Measurements from ENCODE around the gene RNU1-1.
A peak's percentile ranks its signal among the peaks of the same experiment; 100 is the strongest.
"Not testable (repeated sequence)": the region's sequence is repeated elsewhere in the genome, so short reads cannot be mapped to it uniquely, and the experiment has no call there.

Gene RNU1-1

DNA sequence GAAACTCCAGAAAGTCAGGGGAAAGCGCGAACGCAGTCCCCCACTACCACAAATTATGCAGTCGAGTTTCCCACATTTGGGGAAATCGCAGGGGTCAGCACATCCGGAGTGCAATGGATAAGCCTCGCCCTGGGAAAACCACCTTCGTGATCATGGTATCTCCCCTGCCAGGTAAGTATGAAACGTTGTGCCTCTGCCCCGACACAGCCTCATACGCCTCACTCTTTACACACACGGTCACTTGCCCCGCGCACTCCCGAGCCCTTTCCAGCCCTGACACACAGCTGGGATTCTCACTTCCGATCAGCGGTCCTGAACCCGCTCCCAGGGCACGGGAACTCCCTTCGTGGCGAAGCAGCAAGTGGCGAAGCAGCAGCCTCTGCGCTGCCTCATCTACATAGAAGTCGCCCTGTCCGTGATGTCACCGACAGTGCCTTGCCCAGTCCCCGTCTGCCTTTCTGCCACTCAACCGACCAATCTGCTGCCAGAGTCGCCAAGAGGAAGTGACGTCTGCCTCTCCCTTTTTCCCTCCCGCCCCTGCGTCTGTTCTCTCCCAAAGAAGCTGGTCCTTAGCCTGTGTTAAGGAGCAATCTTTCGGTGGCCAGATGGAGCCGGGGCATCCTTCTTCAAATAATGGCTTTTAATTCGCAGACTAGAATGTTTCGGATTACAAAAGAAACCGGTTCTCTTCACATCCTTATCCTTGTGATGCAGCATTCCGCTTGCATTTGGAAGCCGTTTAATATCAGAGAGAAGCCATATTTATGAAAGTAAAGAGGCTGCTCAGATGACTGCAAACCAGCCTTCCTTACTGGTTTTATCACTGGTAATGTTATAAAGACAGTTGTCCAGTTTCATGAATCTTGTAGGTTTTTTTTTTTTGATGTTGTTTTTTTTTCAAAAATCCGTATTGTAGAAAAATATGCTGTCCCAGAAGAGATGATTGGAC lies at the start of gene RNU1-1:
RNU1-1 (minus strand) TSS at position 179 of the 949 bp plus-strand sequence.
- peak; percentile 95 for DNase-seq

DNA sequence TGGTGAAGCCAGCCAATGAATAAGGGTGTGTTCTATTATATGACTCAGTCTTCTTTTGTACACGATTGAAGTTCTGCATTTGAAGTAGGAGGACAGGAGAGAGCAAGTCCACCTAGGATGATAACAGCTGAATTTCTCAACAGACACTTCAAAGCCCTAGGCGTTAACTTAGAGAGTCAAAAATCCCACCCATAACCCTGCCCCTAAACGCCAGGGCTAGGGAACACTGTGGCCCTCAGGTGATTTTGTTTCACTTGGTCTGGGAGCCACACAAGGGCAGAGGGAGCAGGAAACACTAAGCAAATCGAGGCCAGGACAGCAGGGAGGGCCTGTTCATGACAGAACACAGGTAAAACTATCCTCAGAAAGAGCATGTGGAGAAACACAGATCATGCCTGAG lies 47.0 kb upstream of the RNU1-1 start:
- not testable (repeated sequence) for DNase-seq

DNA sequence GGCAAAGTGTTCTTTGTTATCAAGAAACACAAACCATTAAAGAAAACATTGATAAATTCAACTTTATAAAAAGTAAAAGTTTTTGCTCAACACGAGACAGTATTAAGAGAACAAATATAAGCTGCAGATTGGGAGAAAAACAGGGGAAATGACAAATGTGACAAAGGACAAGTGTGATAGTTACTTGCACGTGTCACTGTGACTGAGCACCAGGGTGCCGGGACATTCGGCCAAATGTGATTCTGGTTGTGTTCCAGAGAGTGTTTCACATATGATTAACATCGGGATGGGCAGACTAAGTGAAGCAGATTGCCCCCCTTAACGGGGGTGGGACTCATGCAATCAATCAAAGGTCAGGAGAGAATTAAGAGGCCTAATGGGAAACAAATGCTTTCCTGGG lies 46.4 kb upstream of the RNU1-1 start:
- not testable (repeated sequence) for DNase-seq

DNA sequence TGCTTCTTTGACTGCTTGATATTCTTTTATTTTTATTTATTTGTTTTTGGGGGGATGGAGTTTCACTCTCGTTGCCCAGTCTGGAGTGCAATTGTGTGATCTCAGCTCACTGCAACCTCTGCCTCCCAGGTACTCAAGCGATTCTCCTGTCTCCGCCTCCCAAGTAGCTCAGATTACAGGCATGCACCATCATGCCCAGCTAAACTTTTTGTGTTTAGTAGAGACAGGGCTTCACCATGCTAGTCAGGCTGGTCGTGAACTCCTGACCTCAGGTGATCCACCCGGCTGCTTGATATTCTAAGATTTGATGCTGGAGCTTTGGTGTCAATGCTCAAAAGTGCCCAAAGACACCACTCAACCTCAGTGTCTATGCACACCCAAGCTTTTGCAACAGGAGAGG lies 45.6 kb upstream of the RNU1-1 start:
- not testable (repeated sequence) for DNase-seq

DNA sequence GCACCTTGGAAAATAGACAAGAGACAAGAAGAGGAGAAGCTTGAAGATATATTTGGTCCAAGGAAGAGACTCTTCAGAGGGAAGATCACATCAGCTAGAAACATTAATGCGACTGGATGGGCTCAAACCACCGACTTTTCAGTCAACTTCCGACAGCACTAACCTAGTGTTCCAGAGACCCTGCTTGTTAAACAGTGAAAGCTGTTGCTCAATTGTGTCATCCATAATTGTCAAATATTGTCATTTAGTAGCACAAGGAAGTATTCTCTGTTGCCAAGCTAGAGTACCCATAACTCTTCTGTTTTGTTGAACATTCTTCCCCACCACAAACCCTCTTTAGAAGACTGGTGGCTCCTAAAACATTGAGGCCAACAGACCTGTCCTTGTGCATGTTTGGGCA lies 42.9 kb upstream of the RNU1-1 start:
- DNase-seq: not testable (repeated sequence)

DNA sequence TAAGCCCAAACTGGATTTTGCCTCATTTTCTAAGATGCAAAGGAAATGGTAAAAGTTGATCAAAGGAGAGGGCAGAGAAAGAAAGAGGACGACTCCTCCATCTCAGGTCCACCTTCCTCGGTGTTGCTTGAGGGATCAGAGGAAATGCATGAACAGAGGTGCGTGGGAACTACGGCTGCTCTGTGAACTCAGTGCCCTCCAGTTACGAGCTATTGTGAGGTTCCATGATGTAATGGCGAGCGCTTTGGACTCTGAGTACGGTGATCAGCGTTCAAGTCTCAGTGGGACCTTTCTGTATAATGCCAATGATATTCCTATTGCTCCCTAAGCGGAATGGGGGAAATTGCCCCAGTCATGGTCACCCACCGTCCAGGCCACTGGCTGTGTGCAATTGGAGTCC lies 39.2 kb upstream of the RNU1-1 start:
- not testable (repeated sequence) for DNase-seq

DNA sequence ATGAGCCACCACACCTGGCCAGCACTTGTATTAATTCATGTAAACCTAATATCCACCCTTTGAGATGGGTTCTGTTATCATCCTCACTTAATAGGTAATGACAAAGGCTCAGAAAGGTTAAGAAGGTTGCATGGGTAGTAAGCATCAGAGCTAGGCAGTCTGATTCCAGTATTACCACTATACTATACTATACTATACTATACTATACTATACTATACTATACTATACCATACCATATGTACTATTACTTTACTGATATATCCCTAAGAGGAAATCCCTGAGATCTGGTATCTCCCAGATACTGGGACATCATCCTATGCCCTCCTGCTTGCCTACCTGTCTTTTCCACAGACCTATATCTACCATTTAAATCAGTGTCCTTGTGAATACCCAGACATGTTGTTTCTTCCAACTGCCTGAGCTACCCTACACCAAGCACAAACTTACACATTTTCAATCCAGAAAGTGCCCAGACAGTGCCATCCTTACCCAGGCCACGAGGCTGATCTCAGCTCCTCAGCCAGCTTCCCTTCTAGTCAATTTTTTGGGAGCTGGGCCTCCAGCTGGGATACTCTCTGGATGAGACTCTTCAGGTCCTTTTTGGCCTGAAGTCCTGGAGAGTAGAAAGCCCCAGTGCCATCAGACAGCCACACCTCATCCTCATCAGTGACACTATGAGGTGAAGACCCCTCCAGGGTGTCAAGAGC lies 36.3 kb upstream of the RNU1-1 start:
- DNase-seq: not testable (repeated sequence)

DNA sequence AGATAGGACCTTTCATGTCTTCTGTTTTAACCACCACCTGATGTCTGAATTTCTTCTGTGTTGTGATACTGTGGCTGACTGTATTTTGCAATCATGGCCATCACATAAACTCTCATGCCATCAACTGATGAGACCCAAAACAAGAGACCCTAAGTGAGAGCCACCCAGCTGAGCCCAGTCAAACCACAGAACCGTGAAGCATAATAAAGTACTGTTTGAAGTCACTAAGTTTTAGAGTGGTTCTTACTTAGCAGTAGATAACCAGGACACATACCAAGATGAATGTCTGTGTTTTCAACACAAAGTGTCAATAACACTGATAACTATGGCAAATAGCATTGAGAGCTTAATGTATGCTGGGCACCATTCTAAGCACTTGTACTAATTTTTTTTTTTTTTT lies 35.5 kb upstream of the RNU1-1 start:
- DNase-seq: not testable (repeated sequence)

DNA sequence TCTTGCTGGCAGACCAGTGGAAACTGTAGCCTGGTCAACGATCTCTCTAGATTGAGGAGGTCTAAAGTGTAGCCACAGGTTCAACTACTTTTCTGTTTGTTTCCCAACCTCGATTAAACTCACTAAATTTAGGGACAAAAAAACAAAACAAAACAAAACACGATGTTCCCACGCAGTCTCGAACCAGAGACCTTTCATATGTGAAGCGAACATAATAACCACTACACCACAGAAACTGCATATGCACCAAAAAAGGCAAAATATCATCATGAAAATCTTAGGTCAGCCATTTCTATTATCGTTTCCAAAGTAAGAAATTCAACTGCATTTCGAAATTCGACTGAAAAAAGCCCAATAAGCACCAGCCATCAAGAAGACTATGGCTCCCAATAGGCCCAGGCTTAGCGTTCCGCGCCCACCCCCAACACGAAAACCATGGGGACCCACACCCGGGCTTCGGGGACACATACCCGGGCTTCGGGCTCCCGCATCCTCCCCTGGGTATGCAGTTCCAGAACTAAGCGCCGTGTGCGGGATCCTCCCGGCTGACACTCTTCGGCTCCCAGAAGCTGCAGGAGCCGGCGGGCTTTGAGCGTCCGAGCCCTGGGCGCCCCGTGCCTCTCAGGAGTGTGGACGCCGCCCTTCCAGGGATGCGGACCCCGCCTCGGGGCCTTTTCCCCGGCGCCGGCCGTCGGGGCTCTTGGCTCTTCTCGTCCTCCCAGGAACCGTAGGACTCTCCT lies 33.6 kb upstream of the RNU1-1 start:
- DNase-seq: not testable (repeated sequence)

DNA sequence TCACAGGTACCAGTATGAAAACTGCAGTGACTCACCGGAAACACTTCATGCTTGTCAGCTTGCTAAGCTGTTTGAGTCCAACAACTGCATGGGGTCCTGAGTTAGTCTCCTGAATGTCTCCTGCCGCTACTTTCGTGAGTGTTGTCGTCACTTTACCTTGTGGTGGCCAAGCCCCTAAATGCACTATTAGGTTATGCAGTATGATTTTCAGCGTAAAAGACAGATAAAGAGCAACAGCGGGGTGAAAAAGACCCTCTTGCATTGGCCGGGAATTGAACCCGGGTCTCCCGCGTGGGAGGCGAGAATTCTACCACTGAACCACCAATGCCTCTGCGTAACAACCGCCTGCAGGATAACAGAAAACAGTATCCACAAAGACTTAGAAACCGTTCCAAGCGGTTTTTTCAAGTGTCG lies 31.6 kb upstream of the RNU1-1 start:
- peak; percentile 69 for DNase-seq

DNA sequence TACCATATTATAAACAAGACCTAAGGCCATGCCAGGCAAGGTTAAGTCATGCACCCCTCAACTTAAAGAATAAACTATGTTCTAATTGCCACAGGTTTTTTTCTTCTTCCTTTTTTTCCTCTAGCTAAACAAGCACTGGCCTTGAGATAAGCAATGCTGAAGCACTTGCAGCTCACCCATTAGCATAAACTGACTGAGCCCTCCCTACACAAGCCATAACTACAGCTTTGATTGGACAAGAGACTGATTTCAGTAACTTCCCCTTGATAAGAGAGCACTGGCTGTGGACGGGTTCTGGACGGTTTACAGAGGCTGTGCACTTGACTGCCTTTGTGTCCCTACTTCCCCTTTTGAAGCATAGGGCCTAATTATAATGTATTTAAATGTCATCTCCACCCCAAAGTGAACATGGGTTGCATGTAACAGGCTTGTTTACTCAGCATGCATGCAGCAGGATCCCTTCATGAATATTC lies 26.4 kb upstream of the RNU1-1 start:
- not testable (repeated sequence) for DNase-seq

DNA sequence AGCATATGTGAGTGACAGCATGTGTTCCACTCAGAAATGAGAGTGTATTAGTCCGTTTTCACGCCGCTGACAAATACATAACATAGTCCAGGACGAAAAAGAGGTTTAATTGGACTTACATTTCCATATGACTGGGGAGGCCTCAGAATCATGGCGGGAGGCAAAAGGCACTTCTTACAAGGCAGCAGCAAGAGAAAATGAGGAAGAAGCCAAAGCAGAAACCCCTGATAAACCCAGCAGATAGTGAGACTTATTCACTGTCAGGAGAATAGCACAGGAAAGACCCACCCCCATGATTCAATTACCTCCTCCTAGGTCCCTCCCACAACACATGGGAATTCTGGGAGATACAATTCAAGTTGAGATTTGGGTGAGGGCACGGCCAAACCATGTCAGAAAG lies 23.4 kb upstream of the RNU1-1 start:
- not testable (repeated sequence) for DNase-seq

DNA sequence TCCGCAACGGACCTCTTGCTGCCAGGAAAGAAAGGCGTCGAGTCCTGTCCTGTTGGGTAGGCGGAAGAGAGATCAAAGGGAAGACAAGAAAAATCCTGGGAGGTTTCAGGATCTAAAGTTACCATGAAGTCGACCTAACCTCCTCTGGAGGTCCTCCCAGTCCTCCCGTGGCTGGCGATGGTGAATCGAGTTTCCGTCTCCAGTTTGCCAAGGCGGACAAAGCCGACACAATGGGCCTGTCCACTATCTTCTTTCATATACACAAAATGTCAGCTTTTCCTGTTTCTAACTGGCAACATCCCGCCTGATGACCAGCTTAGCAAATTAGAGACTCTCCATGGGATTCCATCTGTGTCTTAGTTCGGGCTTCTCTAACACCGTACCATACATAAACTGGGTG lies 22.7 kb upstream of the RNU1-1 start:
- not testable (repeated sequence) for DNase-seq

DNA sequence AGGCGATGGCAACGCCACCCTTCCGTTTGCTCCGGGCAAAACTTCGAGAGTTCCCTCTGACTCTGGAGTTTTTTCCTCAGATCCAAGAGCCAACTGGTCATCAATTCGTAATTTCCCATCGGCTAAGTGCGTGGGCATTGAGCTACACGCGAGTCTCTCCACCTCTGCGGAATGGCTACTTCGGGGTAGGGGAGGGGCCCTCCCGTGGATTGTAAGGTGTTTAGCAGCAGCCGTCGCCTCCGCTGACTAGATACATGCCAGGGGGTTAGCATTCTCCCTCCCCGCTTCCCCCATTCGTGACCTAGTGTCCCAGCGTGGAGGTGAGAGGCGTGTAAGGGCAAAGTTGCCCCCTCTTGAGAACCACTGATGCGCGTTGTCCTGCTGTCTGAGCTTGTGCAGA lies 21.8 kb upstream of the RNU1-1 start:
- DNase-seq: not testable (repeated sequence)

DNA sequence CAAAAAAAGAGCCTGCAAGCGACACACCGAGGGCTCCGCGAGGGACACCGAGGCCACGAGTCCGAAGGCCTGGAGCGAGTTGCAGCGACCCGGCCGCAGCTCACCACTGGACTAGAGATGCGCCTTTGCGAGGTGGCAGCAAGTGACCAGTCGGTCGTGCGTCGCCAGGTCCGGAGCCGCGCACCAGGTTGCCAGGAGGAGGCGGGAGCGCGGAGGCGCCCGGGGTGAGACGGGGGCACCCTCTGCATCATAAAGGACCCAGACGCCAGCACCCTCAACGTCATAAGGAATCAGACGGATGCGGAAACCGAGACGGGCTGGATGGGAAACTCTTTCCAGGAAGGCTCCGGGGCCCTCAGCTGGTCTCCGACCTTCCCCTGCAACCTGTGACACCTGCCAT lies 21.4 kb upstream of the RNU1-1 start:
- not testable (repeated sequence) for DNase-seq

DNA sequence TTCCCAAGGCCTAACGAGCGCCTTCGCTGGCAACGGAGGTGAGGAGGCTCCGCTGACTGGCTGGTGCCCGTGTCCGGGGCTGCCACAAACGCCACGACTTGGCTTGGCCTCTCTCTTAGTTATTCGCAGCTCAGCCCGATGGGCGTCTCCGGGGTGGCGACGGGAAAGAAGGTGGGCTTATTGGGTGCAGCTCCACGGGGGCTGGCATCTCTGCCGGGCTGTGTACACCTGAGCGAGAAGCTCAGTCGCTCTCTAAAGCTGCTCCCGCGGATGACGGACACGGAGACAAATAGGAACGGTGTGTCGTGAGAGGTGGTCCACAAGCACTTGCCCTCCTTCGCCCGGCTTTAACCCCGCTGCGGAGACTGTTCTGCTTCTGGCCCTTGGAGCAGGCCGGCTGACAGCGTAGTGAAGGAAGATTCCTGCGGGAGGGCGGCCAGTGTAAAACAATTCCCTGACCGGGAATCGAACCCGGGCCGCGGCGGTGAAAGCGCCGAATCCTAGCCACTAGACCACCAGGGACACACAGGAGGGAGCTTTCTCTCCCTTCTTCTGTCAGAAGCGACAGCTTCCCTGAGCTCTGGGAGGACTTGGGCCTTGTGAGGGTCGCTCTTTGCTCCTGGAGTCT lies 20.9 kb upstream of the RNU1-1 start:
- peak; percentile 89 for DNase-seq

DNA sequence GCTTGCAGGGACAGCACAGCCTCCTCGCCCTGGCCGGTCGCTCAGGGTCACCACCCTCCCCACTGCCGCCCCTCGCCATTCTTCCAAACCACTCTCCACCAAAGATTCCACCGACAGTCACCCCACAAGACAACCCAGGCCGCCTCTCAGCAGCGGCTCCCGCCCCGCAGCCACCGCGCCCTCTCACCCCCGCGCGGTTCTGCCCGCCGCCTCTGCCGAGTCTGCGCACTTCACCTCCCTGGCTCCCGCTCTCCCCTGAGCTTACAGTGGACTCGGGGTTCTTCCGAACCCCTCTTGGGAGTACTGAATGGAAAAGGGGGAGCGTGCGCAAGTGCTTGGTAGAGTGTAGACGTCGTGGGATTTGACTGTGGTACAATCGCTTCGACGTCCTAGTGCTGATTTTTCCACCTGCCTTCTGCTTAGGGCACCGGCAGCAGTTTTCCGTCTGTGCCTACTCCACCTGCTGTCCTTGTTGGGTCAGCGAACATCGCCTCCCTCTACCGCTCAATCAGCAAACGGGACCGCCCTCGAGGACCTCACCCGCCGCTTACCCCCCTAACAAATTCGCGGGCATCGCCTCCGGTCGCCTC lies 20.2 kb upstream of the RNU1-1 start:
- DNase-seq: not testable (repeated sequence)

DNA sequence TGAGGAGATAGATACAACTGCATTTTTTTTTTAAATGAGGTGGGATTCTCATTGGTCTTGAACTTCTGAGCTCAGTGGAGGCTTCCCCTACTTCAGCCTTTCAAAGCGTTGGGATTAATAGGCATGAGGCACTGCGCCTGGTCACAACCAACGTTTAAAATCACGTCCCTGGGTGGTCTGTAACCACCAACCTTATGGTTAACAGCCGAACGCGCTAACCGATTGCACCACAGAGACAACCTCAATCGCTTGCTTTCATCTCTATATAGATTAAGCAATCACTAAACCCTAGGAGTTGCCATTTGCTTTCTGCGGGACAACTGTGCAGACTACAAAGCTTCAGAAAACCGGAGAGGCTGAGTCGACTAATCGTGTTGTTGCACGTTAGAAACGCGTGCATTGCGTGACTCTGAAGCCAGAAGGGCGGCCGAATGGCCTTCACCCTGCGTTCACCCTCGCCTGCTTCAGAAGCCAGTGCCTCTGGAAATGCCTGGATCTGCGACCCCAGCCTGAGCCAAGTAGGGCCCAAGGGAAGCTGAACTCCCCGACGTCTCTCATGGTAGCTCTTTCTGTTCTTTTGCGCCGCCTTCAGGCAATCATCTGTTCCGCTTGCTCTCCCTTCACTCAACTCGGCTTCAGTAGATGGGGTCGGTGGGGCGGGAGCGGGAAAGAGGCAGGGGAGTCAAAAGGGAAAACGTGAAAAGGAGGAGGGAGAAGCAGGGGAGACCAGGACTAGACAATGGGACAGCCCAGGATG lies 18.3 kb upstream of the RNU1-1 start:
- not testable (repeated sequence) for DNase-seq

DNA sequence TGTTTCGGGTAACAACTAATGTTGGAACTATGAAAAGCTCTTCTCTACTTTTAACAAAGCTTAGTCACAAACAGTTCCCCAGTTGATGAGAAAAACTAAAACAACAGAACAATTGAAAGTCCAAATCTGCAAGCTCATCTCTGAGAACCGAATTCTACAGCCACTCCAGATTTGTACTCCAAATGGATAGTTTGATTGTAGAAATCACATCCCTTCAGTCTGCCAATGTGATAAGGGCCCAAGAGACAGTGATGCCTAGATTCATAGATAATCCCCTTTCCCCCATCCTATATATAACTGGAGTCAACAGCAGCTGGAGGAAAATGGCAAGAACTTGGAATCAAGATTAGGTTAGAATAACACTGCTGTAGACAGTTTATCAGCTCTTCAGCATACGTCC lies 14.3 kb upstream of the RNU1-1 start:
- DNase-seq: not testable (repeated sequence)

DNA sequence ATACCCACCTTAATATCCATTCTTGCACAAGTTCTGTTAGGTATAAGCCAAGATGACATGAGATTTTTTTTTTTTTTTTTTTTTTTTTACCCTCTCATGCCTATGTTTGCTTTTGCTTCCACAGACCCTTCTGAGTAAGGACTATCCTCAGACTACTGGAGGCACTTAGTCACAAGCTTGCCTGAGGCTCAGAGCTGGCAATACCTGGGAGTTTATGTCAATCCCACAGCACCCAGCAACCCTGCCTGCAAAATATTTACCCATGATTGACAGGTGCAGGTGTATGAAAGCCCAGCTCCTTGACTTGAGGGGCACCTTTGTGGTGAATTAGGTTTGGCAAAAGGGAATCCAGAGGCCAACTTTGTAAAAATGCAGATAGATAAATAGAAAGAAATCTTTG lies 11.7 kb upstream of the RNU1-1 start:
- not testable (repeated sequence) for DNase-seq

DNA sequence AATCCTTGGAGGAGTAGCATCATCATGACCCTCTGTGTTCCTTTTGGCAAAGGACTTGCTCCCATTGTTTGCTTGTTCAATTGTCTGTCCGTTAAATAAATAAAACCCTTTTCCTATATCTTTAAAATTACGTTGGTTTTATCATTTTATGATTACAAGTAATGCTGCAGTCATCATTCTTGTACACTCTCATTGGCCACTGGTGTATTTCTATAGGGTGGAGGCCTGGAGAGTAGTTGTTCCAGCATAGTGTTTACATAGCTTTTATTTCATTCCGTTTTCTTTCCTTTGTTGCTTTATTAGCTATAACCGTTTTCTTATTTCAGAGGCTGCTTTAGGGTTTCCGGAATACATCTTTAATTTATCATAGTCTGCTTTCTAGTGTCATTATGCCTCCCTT lies 7.6 kb upstream of the RNU1-1 start:
- not testable (repeated sequence) for DNase-seq

DNA sequence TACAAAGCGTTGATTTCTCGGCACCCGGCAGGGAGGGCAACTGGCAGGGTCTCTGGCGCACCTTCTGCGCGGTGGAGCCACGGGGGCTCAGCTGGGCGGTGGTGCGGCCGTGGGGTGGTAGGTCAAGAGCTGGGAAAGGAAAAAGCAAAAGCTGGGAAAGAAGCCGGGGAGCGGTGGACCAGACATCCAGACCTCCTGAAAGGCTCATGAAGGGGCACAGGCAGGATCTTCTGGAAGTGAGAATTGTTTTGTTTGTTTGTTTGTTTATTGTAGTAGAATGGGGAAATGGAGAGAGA lies 7.2 kb upstream of the RNU1-1 start:
- DNase-seq: no peak
